Endothelial cell of umbilical vein (primary cell): ENCODE data around the gene SLC16A2. TPM values are rescaled to one million over a fixed set of nuclear protein-coding genes. Genes with fewer than 3 reads are reported as not detected.

Experiments
- BruUV-seq: library from RNA; stranded (reverse); fragments of 400-500 nt; replicated peaks from 2 replicates; lab custom pipeline; 2021; lab: Mats Ljungman, UMichigan
- CTCF ChIA-PET: fragments of 300-600, 350-600 bp; sonication (Branson Sonifier 250); formaldehyde crosslinking; loops from one replicate; lab custom pipeline; 2021; ENCODE audit warnings: antibody characterized with exemption, inconsistent platforms; lab: Charles Lee
- POLR2A ChIA-PET: fragments of 300-600, 350-600 bp; sonication (Branson Sonifier 250); formaldehyde crosslinking; loops from one replicate; lab custom pipeline; 2021; ENCODE audit warnings: antibody characterized with exemption, inconsistent platforms; lab: Charles Lee
- DNase-seq: peaks from one replicate; pipeline ENCODE4 v3.0.0-alpha.2; 2011; ENCODE audit warnings: low read depth, low spot score
- FAIRE-seq: peaks from 2 replicates; lab custom pipeline; 2011; peaks lifted over from hg19 to GRCh38; lab: Jason Lieb, UNC
- H2AFZ ChIP-seq: 2 replicates; pipeline ENCODE4 v1.6.0; 2012; ENCODE audit warnings: low read depth, low read length, control low read depth, inconsistent platforms
- H3K27ac ChIP-seq: 2 replicates; pipeline ENCODE4 v1.5.1; 2011; ENCODE audit warnings: low read depth, mild to moderate bottlenecking, control low read depth, low read length, moderate library complexity; ENCODE audit not compliant: insufficient read depth
- H3K27me3 ChIP-seq, 2 experiments: 2 replicates each; pipeline versions ENCODE4 v1.6.0 to v1.6.1; 2011; ENCODE audit warnings: low read length in 2 of 2, mixed read lengths in 1 of 2; ENCODE audit not compliant: control insufficient read depth in 2 of 2, insufficient read depth in 2 of 2
- H3K36me3 ChIP-seq, 2 experiments: 2 replicates in 1 of 2; 3 replicates in 1 of 2; pipeline ENCODE4 v1.5.1; 2011; ENCODE audit warnings: low read length in 2 of 2, mild to moderate bottlenecking in 1 of 2, moderate library complexity in 1 of 2; ENCODE audit not compliant: control insufficient read depth in 2 of 2, insufficient read depth in 2 of 2; ENCODE audit errors: extremely low read depth in 1 of 2
- H3K4me1 ChIP-seq: 3 replicates; pipeline ENCODE4 v1.5.1; 2011; ENCODE audit warnings: mild to moderate bottlenecking, low read length; ENCODE audit not compliant: control insufficient read depth, insufficient read depth; ENCODE audit errors: extremely low read depth
- H3K4me2 ChIP-seq: 2 replicates; pipeline ENCODE4 v1.6.1; 2011; ENCODE audit warnings: low read length, control low read depth, mixed read lengths; ENCODE audit not compliant: insufficient read depth
- H3K4me3 ChIP-seq, 3 experiments: fragments of 200-600 bp in 1 of 3; sonication (generic), shearing (Covaris generic) in 1 of 3; replicated peaks in 1 of 3; 2 replicates each; pipeline ENCODE4 v1.5.1; 2011 to 2016; ENCODE audit warnings: control low read depth in 3 of 3, low read length in 3 of 3, mild to moderate bottlenecking in 2 of 3, inconsistent platforms in 1 of 3, low read depth in 1 of 3, moderate library complexity in 1 of 3; ENCODE audit not compliant: insufficient read depth in 1 of 3
- H3K79me2 ChIP-seq: 2 replicates; pipeline ENCODE4 v1.6.0; 2012; ENCODE audit warnings: low read length, inconsistent platforms; ENCODE audit not compliant: control insufficient read depth, insufficient read depth
- H3K9ac ChIP-seq: replicated peaks from 2 replicates; pipeline ENCODE3; 2011; ENCODE audit warnings: low read length, control low read depth; ENCODE audit not compliant: insufficient read depth; ENCODE audit errors: extremely low read depth
- H3K9me1 ChIP-seq: replicated peaks from 3 replicates; pipeline ENCODE4 v1.6.0; 2011; ENCODE audit warnings: mild to moderate bottlenecking, low read length; ENCODE audit not compliant: control insufficient read depth, insufficient read depth; ENCODE audit errors: extremely low read depth
- H3K9me3 ChIP-seq: replicated peaks from 2 replicates; pipeline ENCODE4 v1.5.1; 2012; ENCODE audit warnings: low read length, inconsistent platforms; ENCODE audit not compliant: control insufficient read depth, insufficient read depth
- H4K20me1 ChIP-seq: replicated peaks from 2 replicates; pipeline ENCODE3; 2011; ENCODE audit warnings: mild to moderate bottlenecking, low read length; ENCODE audit not compliant: control insufficient read depth, insufficient read depth; ENCODE audit errors: extremely low read depth
- CTCF ChIP-seq, 2 donors: IDR thresholded peaks; 1 replicate in 1 of 2; 2 replicates in 1 of 2; pipeline ENCODE4 v1.5.1; 2011; ENCODE audit warnings: low read length in 2 of 2, mild to moderate bottlenecking in 2 of 2, moderate library complexity in 2 of 2, control low read depth in 1 of 2, inconsistent platforms in 1 of 2, low read depth in 1 of 2; ENCODE audit not compliant: insufficient read depth in 1 of 2; ENCODE audit errors: extremely low read depth in 1 of 2
- EZH2 ChIP-seq: IDR thresholded peaks from 2 replicates; pipeline ENCODE4 v1.6.1; 2012; ENCODE audit warnings: borderline replicate concordance, low read depth, mild to moderate bottlenecking, moderate library complexity, low read length, inconsistent platforms; ENCODE audit not compliant: severe bottlenecking
- FOS ChIP-seq: IDR thresholded peaks from 2 replicates; pipeline ENCODE4 v1.6.1; 2011; ENCODE audit warnings: mild to moderate bottlenecking, low read length, moderate library complexity, borderline replicate concordance; ENCODE audit not compliant: insufficient read depth
- GATA2 ChIP-seq: IDR thresholded peaks from 2 replicates; pipeline ENCODE4 v1.7.0; 2011; ENCODE audit warnings: low read depth, mild to moderate bottlenecking, moderate library complexity, mixed read lengths, low read length; ENCODE audit not compliant: insufficient read length, insufficient read depth
- JUN ChIP-seq: IDR thresholded peaks from 2 replicates; pipeline ENCODE4 v1.6.1; 2011; ENCODE audit warnings: borderline replicate concordance, low read depth; ENCODE audit not compliant: insufficient read length, insufficient read depth
- MAX ChIP-seq: IDR thresholded peaks from 2 replicates; pipeline ENCODE4 v1.6.1; 2011; ENCODE audit not compliant: insufficient read depth, insufficient read length
- MYC ChIP-seq: IDR thresholded peaks from one replicate; pipeline ENCODE4 v1.6.1; 2011; ENCODE audit warnings: mild to moderate bottlenecking, low read depth, low read length
- POLR2A ChIP-seq: IDR thresholded peaks from 2 replicates; pipeline ENCODE4 v1.6.1; 2012; ENCODE audit warnings: low read depth, mild to moderate bottlenecking, control low read depth, low read length
- POLR2AphosphoS5 ChIP-seq: IDR thresholded peaks from 2 replicates; pipeline ENCODE4 v1.6.1; 2012; ENCODE audit warnings: low read depth, mild to moderate bottlenecking, control low read depth, low read length, moderate library complexity; ENCODE audit not compliant: insufficient read depth
- dilution Hi-C: fragments of 300-500 bp; cut with MboI; formaldehyde crosslinking; loops from one replicate; pipeline ENCODE4 v1.15.0; 2019; ENCODE audit warnings: low sequenced_read_pairs; ENCODE audit not compliant: extremely low pct_ligation_motif_present
- intact Hi-C: fragments of 100-400 bp; cut with micrococcal nuclease; formaldehyde crosslinking; loops from one replicate; pipeline ENCODE4 v1.10.0; 2022
- polyA plus RNA-seq, 4 experiments: library from polyadenylated mRNA; depleted of rRNA in 3 of 4; stranded (reverse) in 3 of 4; unstranded in 1 of 4; fragments of >200 nt; gene quantifications; 2 replicates each; pipeline versions ENCODE4 v1.2.1 to v1.2.3, GENCODE V29; 2011 to 2012; ENCODE audit warnings: missing spikeins in 1 of 4
- total RNA-seq: library from RNA; stranded (reverse); gene quantifications from 2 replicates; pipeline ENCODE4 v1.2.3, GENCODE V29; 2021

SLC16A2 gene
- total and polyA plus RNA-seq, 2 donors (not counting 3 experiments of a cell fraction or from before 2014, with no cell fraction given): 3.1 to 3.6 TPM

GRCh38 chrX:74426071-74426470 lies 4.8 kb downstream of the SLC16A2 start:
- Histone ChIP-seq H4K20me1 (no peaks in the 10 kb centered on the region), H3K27me3 (no peaks in the 10 kb centered on the region), H3K9me1 (no peaks in the 10 kb centered on the region), H2AFZ (no peak overlapping the region), H3K4me3 (no peak overlapping the region), H3K4me2 (no peak overlapping the region), H3K4me1 (no peaks in the 10 kb centered on the region), H3K36me3 (no peaks in the 10 kb centered on the region), H3K9ac (no peak overlapping the region), H3K79me2 (no peaks in the 10 kb centered on the region), H3K9me3 (no peaks in the 10 kb centered on the region), H3K27ac (no peak overlapping the region)
- TF ChIP-seq CTCF (IDR thresholded peaks at IDR 0.05; ENCODE audit: extremely low read depth in 1 of 2, insufficient read depth in 1 of 2, low read depth in 1 of 2, low read length in 2 of 2) (no peak), MYC (no peak), EZH2 (no peak), MAX (no peak), POLR2AphosphoS5 (no peak), JUN (no peak), POLR2A (no peak), GATA2 (no peak), FOS (no peak)
- dilution Hi-C loops: no loop called here
- intact Hi-C loops: no loop called here
- POLR2A ChIA-PET: no interaction called here
- CTCF ChIA-PET: no interaction called here
- DNase-seq: no peak
- BruUV-seq: no TSS peak
- FAIRE-seq: no peak
